ENCODE measurements around the gene CDC23. TPM values are rescaled to one million over a fixed set of nuclear protein-coding genes. Genes with fewer than 3 reads are reported as not detected.
"Not testable (repeated sequence)": the region's sequence is repeated elsewhere in the genome, so short reads cannot be mapped to it uniquely, and the experiment has no call there.

CDC23 gene, protein sequence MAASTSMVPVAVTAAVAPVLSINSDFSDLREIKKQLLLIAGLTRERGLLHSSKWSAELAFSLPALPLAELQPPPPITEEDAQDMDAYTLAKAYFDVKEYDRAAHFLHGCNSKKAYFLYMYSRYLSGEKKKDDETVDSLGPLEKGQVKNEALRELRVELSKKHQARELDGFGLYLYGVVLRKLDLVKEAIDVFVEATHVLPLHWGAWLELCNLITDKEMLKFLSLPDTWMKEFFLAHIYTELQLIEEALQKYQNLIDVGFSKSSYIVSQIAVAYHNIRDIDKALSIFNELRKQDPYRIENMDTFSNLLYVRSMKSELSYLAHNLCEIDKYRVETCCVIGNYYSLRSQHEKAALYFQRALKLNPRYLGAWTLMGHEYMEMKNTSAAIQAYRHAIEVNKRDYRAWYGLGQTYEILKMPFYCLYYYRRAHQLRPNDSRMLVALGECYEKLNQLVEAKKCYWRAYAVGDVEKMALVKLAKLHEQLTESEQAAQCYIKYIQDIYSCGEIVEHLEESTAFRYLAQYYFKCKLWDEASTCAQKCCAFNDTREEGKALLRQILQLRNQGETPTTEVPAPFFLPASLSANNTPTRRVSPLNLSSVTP
- total RNA-seq (2014; rRNA removed; shearing (Covaris generic)): 44.4 and 53.1 TPM in 2 replicates
- 33.6 and 55.7 TPM in 2 replicates for polyA plus RNA-seq (2014; cell fraction: nucleus; rRNA removed)

DNA sequence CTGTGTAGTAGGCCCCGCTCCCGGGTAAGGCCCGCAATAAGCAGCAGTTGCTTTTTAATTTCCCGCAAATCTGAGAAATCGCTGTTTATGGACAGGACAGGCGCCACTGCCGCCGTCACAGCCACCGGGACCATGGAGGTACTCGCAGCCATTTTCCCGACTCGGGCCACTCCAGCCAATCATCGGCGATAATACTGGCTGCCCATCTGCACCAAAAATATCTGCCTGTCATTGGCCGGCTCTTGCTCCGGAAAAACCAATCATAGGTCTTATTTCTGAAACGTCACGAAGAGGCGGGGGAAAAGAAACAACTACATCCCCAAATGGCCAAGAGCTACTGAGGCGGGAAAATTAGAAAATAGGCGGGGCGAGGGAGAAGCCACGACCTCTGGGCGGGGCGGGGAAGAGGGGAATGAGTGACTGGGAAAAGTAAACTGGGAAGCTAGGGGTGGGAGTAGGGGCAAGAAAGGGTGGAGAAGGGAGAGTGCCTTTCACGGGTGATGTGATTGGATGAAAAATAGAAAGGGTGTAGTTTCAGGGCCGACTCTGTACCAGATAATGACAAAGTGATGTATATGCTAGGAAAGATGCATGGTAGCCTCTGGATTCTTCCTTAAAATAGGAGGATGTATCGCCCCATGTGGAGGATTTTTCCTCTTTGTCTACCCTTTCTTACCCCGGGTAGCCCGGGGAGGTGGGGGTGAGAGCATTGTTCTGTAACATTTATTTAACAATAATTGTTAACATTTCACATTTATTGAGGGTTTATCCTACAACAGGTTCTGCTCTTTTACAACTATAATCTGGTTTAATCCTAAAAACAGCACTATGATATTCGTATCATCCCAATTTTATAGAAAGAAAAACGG, at the start of gene CDC23:
CDC23 (minus strand) TSS at position 163 of the 869 bp plus-strand sequence; CDS start at position 152, 11 bp downstream.
- DNase-seq (ENCODE audit: extremely low read depth, low read depth): peak; percentile 99

DNA sequence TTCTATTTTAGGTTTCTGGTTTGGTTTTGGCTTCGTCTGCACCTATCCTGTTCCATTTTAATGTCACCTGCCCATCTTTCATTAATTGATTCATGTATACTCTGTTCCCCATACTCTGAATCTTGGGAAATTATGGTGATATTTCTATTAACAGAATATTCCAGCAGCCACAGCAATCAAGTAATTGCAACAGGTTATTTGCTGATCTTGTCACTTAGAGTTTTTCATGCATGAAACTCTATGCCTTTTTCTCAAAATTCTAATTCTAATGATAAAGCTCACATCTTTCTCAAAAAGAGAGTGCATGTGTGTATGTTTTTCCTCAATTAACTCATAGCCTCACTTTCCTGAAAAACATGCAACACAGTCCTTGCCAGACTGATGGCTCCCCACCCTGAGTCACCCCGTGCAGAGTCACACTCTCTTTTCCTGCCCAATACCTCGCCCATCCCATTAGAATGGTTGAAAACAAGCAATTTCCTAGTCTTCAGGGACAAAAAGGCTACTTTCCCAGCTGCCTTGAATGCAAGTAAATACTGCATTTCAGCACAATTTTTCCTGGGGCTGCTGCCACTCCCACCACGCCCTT, 45.7 kb upstream of the CDC23 start:
- no peak for DNase-seq (ENCODE audit: extremely low read depth, low read depth)

DNA sequence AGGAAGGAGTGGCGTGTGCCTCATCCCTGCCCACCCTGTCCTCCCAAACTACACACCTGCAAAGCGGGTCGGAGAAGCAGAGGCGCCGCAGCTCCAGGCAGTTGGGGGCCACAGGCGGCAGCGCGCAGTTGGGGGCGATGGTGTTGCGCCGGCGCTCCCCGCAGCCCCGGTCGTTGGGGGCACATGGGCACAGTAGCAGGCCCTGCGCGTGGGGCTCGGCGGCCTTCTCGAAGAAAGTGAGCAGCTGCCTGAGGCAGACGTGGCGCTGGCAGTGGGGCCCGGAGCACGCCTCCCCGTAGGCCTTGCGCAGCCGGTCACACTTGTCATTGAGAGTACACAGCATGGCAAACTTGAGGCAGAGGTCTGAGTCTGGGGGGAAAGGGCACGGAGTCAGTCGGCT, 44.5 kb upstream of the CDC23 start:
- no peak for DNase-seq (ENCODE audit: extremely low read depth, low read depth)

DNA sequence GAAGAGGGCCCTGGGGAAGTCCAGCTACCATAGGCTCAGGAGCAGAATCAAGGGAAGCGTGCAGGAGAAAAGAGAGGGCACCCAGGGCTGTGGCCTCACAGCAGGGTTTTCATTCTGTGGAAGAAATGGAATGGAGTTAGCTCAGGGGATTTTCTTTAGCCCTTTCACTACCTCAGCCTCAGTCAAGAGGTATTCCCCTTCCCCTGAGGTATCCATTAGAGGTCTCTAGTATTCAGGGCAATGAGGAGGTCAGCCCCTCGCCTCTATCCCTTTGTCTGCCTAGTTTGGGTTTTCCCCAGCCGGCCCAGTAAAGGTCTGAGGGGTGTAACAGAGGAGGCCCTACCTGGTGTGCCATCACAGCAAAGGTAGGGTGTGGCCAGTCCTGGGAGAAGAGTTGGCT, 39.8 kb upstream of the CDC23 start:
- DNase-seq (ENCODE audit: extremely low read depth, low read depth): no peak

DNA sequence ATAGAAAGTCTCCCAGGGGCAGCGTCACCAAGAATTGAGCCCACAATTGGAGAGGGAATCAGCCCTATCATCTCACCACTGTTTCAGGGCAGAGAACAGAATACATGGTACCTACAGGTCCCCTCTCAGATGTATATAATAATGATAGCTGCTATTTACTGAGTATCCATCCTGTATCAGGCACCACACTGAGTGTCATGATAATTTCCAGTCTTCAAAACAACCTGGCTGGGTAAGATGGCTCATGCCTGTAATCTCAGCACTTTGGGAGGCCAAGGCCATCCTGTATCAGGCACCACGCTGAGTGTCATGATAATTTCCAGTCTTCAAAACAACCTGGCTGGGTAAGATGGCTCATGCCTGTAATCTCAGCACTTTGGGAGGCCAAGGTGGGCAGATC, 34.7 kb upstream of the CDC23 start:
- DNase-seq (ENCODE audit: extremely low read depth, low read depth): not testable (repeated sequence)

DNA sequence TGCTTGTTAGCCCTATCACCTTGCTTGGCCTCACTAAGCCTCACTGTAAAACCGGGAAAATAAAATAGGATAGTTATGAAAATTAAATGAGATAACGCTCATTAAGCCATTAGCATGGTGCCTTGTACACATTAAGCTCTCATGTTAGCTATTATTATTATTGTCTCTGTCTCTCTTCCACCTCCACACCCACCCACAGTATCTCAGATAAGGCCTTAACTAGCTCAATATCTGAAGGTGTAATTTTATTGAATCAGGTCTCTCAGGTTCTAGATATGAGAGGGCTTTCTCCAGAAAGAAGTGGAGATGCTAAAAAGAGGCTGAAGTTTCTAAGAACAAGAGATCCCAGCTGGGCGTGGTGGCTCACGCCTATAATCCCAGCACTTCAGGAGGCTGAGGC, 33.7 kb upstream of the CDC23 start:
- DNase-seq (ENCODE audit: extremely low read depth, low read depth): no peak

DNA sequence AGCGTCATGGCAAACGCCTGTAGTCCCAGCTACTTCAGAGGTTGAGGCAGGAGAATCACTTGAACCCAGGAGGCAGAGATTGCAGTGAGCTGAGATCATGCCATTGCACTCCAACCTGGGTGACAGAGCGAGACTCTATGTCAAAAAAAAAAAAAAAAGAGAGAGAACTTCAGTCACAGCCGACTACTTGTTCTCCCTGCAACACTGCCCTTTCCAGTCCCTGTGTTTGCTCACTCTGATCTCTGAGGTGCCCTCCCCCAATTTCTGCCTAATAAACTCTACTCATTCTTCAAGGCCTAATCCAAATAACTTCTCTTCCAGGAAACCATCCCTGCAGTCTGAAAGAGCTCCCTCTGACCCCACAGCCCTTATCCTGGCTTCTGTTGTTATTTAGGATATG, 33.2 kb upstream of the CDC23 start:
- DNase-seq (ENCODE audit: extremely low read depth, low read depth): no peak

DNA sequence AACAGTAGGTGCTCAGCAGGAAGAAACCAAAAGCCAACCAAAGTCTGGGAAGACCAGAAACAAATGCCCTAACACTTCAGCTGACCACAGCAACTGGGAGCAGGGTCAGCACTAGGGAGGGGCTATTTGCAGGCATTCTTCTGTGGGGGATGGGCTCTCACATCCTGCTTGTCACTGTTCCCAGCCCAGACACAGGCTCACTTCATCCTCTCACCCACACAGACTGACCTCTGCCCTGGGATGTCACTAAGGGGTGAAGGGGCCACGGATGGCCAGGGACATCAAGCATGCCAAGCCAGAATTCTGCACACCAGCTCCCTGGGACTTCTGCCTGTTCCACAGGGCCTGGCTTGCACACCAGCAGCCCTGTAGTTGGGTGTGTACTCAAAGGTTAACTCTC, 32.6 kb upstream of the CDC23 start:
- no peak for DNase-seq (ENCODE audit: extremely low read depth, low read depth)

DNA sequence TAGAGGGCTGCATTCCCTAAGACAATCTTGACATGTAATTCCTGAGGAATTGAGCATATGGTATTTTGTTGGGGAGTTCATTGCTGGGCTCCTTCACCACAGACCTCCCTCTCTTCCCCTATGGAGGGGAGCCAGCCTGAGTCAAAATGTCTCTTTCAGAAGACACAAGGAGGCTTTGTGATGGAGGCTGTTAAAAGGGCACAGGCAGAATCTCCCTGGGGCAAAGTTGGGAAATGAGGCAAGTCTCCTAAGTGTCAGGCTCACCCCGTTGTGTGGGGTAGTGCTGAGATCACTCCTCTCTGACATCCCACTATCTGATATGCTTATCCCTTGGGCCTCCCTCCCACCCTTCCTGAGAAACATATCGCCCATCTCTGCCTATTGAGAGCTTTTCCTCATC, 30.7 kb upstream of the CDC23 start:
- no peak for DNase-seq (ENCODE audit: extremely low read depth, low read depth)

DNA sequence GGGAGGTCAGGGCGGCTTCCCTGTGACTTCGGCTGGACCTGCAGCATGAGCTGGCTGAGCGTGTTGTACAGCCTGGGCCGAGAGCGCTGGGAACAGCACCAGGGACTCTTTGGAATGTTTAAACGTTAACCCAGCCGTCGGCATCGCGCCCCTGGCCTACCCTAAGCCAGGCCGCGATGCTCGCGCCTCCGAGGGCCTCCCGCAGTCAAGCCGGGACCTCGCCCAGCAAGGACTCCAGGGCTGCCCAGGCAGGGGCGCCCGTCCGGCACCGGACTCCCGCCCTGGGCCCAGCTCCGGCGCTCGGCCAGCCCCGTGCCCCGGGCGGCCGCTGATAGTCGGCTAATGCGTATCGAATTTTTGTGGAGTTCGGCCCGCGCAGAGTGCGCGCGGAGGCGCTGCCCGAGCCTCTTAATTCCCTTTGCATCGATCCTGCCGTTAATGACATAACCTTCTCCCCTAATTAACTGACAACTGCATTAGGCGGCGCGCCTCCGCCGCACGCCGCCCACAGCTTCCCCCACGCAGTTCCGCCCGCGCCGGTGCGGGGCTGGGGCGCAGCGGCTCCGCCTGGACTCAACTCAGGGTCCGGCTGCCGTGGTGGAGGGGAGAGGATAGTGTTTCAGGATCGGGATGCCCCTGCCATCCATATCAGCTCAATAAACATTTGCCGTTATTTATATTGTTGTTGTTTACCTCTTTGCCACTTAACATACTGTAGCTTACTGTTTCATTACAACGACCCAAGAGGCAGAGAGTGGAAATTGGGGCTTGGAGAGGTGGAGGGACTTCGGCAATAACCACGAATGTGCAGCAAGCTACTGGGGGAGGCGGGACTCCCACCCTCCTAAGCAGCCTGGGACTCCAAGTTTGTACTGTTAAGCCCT, 28.8 kb upstream of the CDC23 start:
- DNase-seq (ENCODE audit: extremely low read depth, low read depth): no peak

DNA sequence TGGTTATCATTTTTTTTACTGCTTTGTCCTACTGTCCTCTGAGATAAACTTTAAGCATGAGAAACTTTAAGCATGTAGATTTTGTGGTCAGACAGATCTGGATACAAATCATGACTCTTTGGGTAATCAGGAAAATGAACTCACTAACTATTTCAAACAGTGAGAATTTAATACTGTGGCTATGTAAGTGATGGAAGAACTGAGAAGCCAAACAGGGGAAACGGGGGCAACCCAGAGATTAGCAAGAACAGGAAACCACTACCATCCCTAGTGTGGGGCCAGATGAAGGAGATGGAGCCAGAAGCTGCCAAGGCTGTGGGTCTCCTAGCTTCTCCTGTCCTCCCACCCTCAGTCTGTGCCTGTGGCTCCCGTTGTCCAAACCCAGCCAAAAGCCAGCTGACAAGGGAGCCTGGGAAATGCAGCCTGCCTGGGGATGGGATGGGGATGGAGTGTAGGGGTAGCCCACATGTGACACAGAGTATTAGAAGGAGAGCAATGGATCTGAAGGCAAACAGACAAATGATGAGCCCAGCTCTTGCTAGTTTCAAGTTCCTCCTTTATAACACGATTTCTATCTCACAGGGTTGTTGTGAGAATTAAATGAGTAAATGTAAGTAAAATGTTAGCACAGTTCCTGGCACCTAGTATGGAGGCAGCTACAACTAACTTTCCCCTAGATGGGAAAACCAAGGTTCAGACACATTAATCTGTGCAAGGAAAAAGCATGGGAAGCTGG, 27.7 kb upstream of the CDC23 start:
- DNase-seq (ENCODE audit: extremely low read depth, low read depth): no peak

DNA sequence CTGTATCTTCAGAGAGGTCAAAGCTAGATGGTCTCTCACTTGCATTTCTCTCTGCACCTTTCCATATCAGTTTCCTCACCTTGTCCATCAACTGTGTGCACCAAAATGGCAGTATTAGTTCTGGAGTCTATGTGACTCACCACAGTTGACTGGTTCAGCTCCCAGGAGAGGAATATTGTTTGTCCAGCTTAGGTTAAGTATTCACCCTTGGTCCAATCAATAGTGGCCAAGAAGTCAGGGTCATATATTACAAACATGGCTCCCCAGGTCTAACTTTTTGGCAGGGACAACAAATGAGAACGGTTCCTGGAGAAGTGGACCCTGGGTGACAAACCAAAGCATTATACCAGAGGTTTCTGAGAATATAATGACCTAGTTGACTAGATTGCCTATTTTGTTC, 24.9 kb upstream of the CDC23 start:
- DNase-seq (ENCODE audit: extremely low read depth, low read depth): no peak

DNA sequence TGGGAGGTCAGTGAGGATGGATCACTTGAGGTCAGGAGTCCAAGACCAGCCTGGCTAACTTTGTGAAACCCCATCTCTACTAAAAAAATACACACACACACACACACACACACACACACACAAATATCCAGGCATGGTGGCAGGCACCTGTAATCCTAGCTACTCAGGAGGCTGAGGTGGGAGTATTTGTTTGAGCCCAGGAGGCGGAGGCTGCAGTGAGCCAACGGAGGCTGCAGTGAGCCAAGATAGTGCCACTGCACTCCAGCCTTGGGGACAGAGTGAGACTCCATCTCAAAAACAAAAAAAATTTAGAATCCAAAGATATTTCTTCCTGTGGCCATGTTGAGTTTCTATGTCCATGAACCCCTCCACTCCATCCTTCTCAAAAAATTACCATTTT, 21.5 kb upstream of the CDC23 start:
- no peak for DNase-seq (ENCODE audit: extremely low read depth, low read depth)

DNA sequence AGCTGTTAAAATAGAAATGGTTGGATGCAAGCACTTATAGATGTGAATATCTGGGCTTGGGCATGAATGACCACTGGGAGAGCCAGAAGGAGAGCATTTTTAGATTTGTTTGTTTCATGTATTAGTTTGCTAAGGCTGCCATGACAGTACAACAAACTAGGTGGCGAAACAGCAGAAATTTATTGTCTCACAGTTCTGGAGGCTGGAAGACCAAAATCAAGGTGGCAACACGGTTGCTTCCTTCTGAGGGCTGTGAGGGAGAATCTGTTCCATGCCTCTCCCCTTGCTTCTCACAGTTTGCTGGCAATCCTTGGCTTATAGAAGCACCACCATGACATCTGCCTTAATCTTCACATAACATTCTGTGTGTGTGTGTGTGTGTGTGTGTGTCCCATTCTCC, 20.2 kb upstream of the CDC23 start:
- no peak for DNase-seq (ENCODE audit: extremely low read depth, low read depth)

DNA sequence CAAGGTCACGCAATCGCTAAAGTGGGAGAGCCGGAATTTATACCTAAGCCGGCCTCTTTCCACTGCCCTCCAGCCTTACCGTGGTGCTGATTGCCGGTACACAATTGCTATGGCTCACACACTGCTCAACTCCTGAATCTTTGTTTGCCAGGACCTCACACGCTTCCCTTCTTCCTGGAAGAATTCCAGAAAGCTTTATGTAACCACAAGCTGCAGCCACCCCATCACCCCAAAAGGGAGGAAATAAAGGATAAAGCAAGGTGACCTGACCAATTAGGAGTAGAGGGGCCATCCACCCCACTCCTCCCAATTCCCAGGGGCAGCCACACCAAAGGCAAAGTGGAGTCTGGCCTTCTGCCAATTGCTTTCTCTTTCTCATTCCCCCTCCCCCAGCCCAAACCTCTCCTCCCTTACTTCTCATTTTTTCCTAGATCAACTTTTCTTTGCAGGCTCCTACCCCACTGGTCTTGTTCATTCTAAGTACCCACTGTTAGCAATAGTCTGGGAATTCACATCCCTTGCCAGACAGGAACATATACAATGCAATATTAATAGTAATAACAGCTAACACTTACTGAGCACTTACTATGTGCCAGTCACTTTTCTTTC, 18.0 kb upstream of the CDC23 start:
- DNase-seq (ENCODE audit: extremely low read depth, low read depth): no peak

DNA sequence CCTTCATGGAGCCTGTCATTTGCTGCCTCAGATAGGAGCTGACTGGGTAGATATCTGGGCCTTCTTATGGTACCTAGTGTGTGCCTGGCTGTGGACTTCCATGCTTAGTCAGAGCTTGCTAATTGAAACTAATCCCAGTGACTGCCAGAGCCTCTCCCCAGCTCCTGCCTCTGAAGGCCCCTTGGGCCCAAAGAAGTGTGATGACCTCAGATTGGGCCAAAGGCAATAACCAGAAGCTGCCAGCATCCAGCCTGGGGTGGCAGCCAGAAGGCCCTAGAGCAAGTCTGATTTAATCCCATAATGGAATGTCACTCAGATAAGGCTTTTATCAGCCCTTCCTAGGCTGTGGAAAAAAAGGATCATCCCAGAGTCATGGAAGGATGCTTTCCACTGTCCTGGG, 17.1 kb upstream of the CDC23 start:
- DNase-seq (ENCODE audit: extremely low read depth, low read depth): no peak

DNA sequence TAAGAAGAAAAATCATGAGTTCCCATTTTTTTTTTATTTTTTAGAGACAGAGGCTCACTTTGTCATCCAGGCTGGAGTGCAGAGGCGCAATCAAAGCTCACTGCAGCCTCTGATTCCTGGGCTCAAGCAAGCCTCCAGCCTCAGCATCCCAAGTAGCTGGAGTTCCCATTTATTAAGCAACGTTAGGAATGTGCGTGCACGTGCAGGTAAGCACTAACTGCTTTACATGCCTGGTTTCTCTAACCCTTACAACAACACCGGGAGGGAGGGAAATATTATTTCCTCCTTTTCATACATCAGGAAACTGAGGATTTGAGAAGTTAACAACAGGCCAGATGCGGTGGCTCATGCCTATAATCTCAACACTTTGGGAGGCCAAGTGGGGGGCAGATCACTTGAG, 16.3 kb upstream of the CDC23 start:
- no peak for DNase-seq (ENCODE audit: extremely low read depth, low read depth)

DNA sequence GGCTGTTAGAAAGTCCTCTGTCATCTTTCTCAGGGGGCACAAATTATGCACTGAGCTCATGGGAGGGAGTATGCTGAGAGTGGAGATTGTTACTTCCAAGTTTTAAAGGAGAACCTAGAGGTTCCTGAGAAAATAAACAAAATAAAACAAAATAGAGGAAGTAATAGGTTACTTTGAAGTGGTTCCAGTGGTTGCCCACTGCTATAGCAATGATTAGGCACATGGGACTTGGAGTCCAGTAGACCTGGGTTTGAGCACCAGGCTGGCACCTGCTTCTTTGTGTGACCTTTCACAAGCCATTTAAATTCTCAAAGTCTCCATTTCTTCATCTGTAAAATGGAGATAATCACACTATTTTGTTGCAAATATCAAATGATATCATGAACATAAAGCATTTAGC, 13.8 kb upstream of the CDC23 start:
- DNase-seq (ENCODE audit: extremely low read depth, low read depth): no peak

DNA sequence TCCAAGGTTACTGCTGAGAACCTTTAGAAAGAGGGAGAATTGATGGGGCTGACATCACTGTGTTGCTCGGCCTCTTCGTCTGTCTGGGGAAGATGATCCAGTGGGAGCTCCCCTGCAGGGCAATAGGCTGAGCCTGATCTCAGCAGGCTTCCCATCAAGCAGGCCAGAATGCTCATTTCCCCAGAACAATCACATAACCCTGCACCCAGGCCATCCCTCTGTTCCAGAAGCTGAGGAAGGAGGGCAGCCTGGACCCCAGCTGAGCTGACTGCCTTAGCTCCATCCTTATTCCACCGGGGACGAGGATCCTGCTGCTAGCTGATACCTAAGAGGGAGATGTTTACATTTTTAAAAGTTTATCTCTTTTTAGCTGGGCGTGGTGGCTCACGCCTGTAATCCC, 11.6 kb upstream of the CDC23 start:
- no peak for DNase-seq (ENCODE audit: extremely low read depth, low read depth)
